Thoracic aorta (tissue), 2 donors: Measurements from ENCODE around the gene TMEM272. TPM values are rescaled to one million over a fixed set of nuclear protein-coding genes. Genes with fewer than 3 reads are reported as not detected.

Experiments
- ATAC-seq: fragments of 150-250 bp; one replicate; pipeline ENCODE4 v1.8.0; 2017; ENCODE audit warnings: low read depth; ENCODE audit not compliant: insufficient number of reproducible peaks, low FRiP score
- DNase-seq: peaks from one replicate; pipeline ENCODE4 v3.0.0-alpha.2; 2020; ENCODE audit warnings: low spot score
- H3K27ac ChIP-seq, 2 donors: fragments of 200-600 bp; sonication (generic); 1 replicate in 1 of 2; 2 replicates in 1 of 2; pipeline ENCODE4 v1.5.1; 2016; ENCODE audit warnings: mild to moderate bottlenecking in 2 of 2, moderate library complexity in 2 of 2
- H3K27me3 ChIP-seq: fragments of 200-600 bp; sonication (generic); replicated peaks from 2 replicates; pipeline ENCODE4 v1.6.0; 2016; ENCODE audit warnings: mild to moderate bottlenecking; ENCODE audit not compliant: insufficient read depth
- H3K36me3 ChIP-seq: fragments of 200-600 bp; sonication (generic); one replicate; pipeline ENCODE4 v1.5.1; 2016
- H3K4me1 ChIP-seq, 2 donors: fragments of 200-600 bp; sonication (generic); 1 replicate in 1 of 2; 2 replicates in 1 of 2; pipeline versions ENCODE4 v1.5.1 to v1.6.0; 2016; ENCODE audit warnings: low read depth in 2 of 2, mild to moderate bottlenecking in 1 of 2; ENCODE audit not compliant: control insufficient read depth in 1 of 2
- H3K4me3 ChIP-seq: fragments of 200-600 bp; sonication (generic); 2 replicates; pipeline ENCODE4 v1.5.1; 2016; ENCODE audit warnings: mild to moderate bottlenecking
- H3K9me3 ChIP-seq: fragments of 200-600 bp; sonication (generic); 2 replicates; pipeline ENCODE4 v1.5.1; 2016
- CTCF ChIP-seq: fragments of 200-600 bp; sonication (generic); IDR thresholded peaks from one replicate; pipeline ENCODE4 v1.5.1; 2019; ENCODE audit warnings: antibody characterized with exemption
- total RNA-seq, 2 donors: library from RNA; depleted of rRNA; stranded (reverse); fragments of >200 nt; gene quantifications; one replicate each; pipeline versions ENCODE4 v1.1.0 to v1.2.3, GENCODE V29; 2016

The TMEM272 gene
- total RNA-seq = not detected

GRCh38 chr13:51844862-51845573, at the start of gene TMEM272:
Gene TMEM272, minus strand, starts transcription at chr13:51845177. Its CDS starts 6,647 bp downstream, at chr13:51838530.
- Histone ChIP-seq H3K36me3 (no peaks in the 10 kb centered on the region), H3K4me3 (peak within 1 kb of the TSS; percentile 47), H3K9me3 (no peaks in the 10 kb centered on the region), H3K27me3 (no peaks in the 10 kb centered on the region), H3K4me1 (peaks cover 5 to 17% of the 10 kb centered on the region in 2 donors), H3K27ac (no peak within 1 kb of the TSS)
- ATAC-seq (no peak), DNase-seq (no peak)
- peak; percentile 75 for TF ChIP-seq CTCF

GRCh38 chr13:51894239-51894638, 49.3 kb upstream of the TMEM272 start:
- DNase-seq = no peak
- Histone ChIP-seq H3K36me3 (no peaks in the 10 kb centered on the region), H3K4me1 (no peaks in the 10 kb centered on the region), H3K4me3 (no peak overlapping the region), H3K27ac (no peak overlapping the region), H3K27me3 (no peaks in the 10 kb centered on the region), H3K9me3 (no peaks in the 10 kb centered on the region)
- no peak for TF ChIP-seq CTCF
- no peak for ATAC-seq

GRCh38 chr13:51892657-51893056, 47.7 kb upstream of the TMEM272 start:
- H3K4me3 ChIP-seq = no peak overlapping the region
- H3K27me3 ChIP-seq = no peaks in the 10 kb centered on the region
- H3K27ac ChIP-seq = no peak overlapping the region
- H3K9me3 ChIP-seq = no peaks in the 10 kb centered on the region
- TF ChIP-seq CTCF = no peak
- H3K36me3 ChIP-seq = no peaks in the 10 kb centered on the region
- DNase-seq (no peak), ATAC-seq (no peak)
- H3K4me1 ChIP-seq = no peaks in the 10 kb centered on the region

- Histone ChIP-seq H3K27ac (no peak overlapping the region), H3K27me3 (no peaks in the 10 kb centered on the region), H3K9me3 (no peaks in the 10 kb centered on the region), H3K4me3 (no peak overlapping the region), H3K36me3 (no peaks in the 10 kb centered on the region), H3K4me1 (no peaks in the 10 kb centered on the region)
- ATAC-seq = no peak
- no peak for TF ChIP-seq CTCF
- no peak for DNase-seq
These were observed 42.5 kb upstream of the TMEM272 start for GRCh38 chr13:51887468-51887867.

- no peak for TF ChIP-seq CTCF
- H3K4me1 ChIP-seq = no peaks in the 10 kb centered on the region
- no peak for DNase-seq
These were observed 40.7 kb upstream of the TMEM272 start for GRCh38 chr13:51885651-51886050.

More at GRCh38 chr13:51885651-51886050, 40.7 kb upstream of the TMEM272 start:
- Histone ChIP-seq H3K4me3 (no peak overlapping the region), H3K9me3 (no peaks in the 10 kb centered on the region), H3K27ac (no peak overlapping the region), H3K36me3 (no peaks in the 10 kb centered on the region), H3K27me3 (no peaks in the 10 kb centered on the region)
- ATAC-seq = no peak
